Measurements from ENCODE around the gene TRIP4. TPM values are rescaled to one million over a fixed set of nuclear protein-coding genes. Genes with fewer than 3 reads are reported as not detected.

TRIP4 gene
- total RNA-seq, 1 experiment from 2014 or later, result 21.7 TPM

GRCh38 chr15:64447536-64448315, 60.1 kb downstream of the TRIP4 start:
- no peak overlapping the region for H2BK15ac ChIP-seq (ENCODE audit: low read depth, low read length)

More at GRCh38 chr15:64447536-64448315, 60.1 kb downstream of the TRIP4 start:
- Mint-ChIP-seq H3K36me3 (ENCODE audit: insufficient read depth in 1 of 3, low read depth in 3 of 3) (peaks cover 1 to 17% (median 12%) of the 10 kb centered on the region in 3 experiments; a peak in 5 of 7 replicates), H3K4me3 (no peak overlapping the region), H3K27me3 (ENCODE audit: low read depth) (no peaks in the 10 kb centered on the region), H3K4me1 (no peaks in the 10 kb centered on the region), H3K9me3 (no peaks in the 10 kb centered on the region), H3K27ac (no peak overlapping the region; a peak in 1 of 7 replicates)
- no peak overlapping the region for H4K5ac ChIP-seq (ENCODE audit: insufficient read length, low read depth, low read length)
- H2BK5ac ChIP-seq (ENCODE audit: insufficient read length, low read length), result no peak overlapping the region
- H3K27ac ChIP-seq (ENCODE audit: insufficient read length, low read depth, low read length), result no peak overlapping the region
- no peak overlapping the region for H3K18ac ChIP-seq (ENCODE audit: insufficient read length, low read depth, low read length)
- H2AFZ ChIP-seq (ENCODE audit: low read length), result no peak overlapping the region
- no peak overlapping the region for H3T11ph ChIP-seq (ENCODE audit: low read length)
- H3K4ac ChIP-seq (ENCODE audit: low read depth, low read length), result no peak overlapping the region
- H3K79me2 ChIP-seq (ENCODE audit: insufficient read depth, low read length), result no peaks in the 10 kb centered on the region
- no peak overlapping the region for H3K23ac ChIP-seq (ENCODE audit: insufficient read length, low read depth, low read length)
- no peak for DNase-seq
- H4K91ac ChIP-seq (ENCODE audit: insufficient read length, low read depth, low read length), result no peak overlapping the region
- no peak overlapping the region for H3K14ac ChIP-seq (ENCODE audit: insufficient read depth, low read length)
- H2BK12ac ChIP-seq (ENCODE audit: insufficient read length, low read depth, low read length), result no peak overlapping the region
- no peaks in the 10 kb centered on the region for H3K4me1 ChIP-seq (ENCODE audit: insufficient read depth, low read length)
- no peak overlapping the region for H2BK20ac ChIP-seq (ENCODE audit: low read depth, low read length, poor library complexity, severe bottlenecking)
- no peak for TF ChIP-seq CTCF (conservative IDR thresholded peaks at IDR 0.05)
- no CpG with 5 or more reads among the region's 6 CpGs for WGBS (ENCODE audit: extremely low coverage, insufficient read length, low lambda C conversion rate)
- H3K79me1 ChIP-seq (ENCODE audit: insufficient read depth, low read depth, low read length, poor library complexity, severe bottlenecking), result no peaks in the 10 kb centered on the region
- no peaks in the 10 kb centered on the region for H3K27me3 ChIP-seq (ENCODE audit: insufficient read depth, low read length)
- H3K4me2 ChIP-seq (ENCODE audit: insufficient read depth, insufficient read length, low read length), result no peak overlapping the region
- H4K20me1 ChIP-seq (ENCODE audit: control insufficient read depth, insufficient read depth, insufficient read length), result no peaks in the 10 kb centered on the region
- no peaks in the 10 kb centered on the region for H3K23me2 ChIP-seq (ENCODE audit: insufficient read length, low read depth, low read length, poor library complexity, severe bottlenecking)
- no peak overlapping the region for H4K8ac ChIP-seq (replicated peaks; ENCODE audit: insufficient read length, low read depth, low read length)
- H2AK5ac ChIP-seq (ENCODE audit: insufficient read length, low read length), result no peak overlapping the region
- no peak overlapping the region for H3K56ac ChIP-seq (ENCODE audit: insufficient read length, low read depth, low read length)
- H3K9ac ChIP-seq (ENCODE audit: extremely low read depth, insufficient read length, low read length), result no peak overlapping the region
- no peaks in the 10 kb centered on the region for H3K9me3 ChIP-seq (ENCODE audit: control insufficient read depth, low read depth, low read length)
- H2BK120ac ChIP-seq (ENCODE audit: low read depth, low read length, poor library complexity, severe bottlenecking), result no peak overlapping the region
